ENCODE results near the gene COLEC12.
A peak's percentile ranks its signal among the peaks of the same experiment; 100 is the strongest.

The COLEC12 gene

DNA sequence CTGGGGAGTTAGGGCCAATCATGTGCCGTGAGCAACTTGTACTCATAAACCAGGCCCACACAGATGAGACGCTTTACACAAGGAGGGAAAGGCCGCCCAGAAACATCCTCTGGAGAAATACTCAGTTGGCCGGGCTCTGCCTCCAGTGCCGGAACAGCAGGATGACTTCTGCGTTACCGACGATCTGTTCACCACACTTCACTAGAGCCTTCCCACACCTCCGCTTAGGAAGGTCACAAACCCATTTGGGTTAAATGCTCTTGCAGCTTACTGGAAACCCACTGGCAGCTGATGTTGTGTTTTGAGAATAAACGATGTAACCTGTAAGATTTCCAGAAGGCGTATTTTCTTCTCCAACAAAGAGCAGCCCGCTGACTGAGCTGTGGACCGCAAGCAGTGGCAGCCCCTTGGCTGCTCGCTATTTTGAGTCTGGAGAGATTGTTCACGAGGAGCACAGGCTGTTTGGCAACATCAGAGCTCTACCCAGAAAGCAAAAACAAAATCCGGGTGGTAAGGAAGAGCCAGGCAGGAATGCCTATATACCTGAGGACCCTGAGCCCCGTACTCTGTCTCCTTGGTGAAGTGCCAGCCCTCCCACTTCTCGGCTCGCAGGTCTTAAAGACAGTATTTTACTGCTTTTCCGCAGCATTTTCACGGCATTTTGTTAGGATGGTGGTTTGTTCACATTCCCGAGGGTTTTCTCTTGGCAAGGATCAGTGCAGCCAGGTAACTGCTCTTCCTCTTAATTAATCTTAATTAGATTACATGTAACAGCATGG lies 44.0 kb downstream of the COLEC12 start:
- H3K4me1 Mint-ChIP-seq, result peaks cover 0 to 10% of the 10 kb centered on the region in 2 donors
- H3K36me3 Mint-ChIP-seq, result no peaks in the 10 kb centered on the region
- no peak overlapping the region for H3K27ac Mint-ChIP-seq
- peaks cover 3 to 8% of the 10 kb centered on the region in 2 donors for H3K9me3 Mint-ChIP-seq
- no peak for DNase-seq
- H3K27me3 Mint-ChIP-seq, result peaks cover 0 to 11% of the 10 kb centered on the region in 2 donors
- ATAC-seq (replicated peaks), result no peak
- H3K4me3 Mint-ChIP-seq, result no peak overlapping the region

DNA sequence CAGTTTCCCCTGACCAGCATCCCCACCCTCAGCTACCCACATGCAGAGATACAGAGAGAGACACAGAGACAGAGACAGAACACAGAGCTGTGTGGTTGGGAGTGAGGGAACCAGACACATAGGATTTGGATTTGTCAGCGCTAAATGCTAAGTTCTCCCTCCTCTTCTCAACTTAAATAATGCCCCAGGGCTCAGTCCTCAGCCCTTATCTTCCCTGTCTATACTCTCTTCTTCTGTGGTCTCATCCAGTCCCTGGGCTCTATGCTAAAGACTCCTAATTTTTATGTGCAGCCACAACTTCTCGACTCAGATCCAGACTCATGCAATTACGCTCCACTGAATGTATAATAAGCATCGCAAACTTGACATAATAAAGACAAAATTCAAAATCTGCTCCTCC lies 47.1 kb downstream of the COLEC12 start:
- Mint-ChIP-seq H3K9me3 (peaks cover 3 to 16% of the 10 kb centered on the region in 2 donors), H3K4me3 (no peak overlapping the region), H3K27me3 (peaks cover 0 to 11% of the 10 kb centered on the region in 2 donors), H3K27ac (no peak overlapping the region), H3K4me1 (peaks cover 0 to 10% of the 10 kb centered on the region in 2 donors), H3K36me3 (no peaks in the 10 kb centered on the region)
- no peak for DNase-seq
- no peak for ATAC-seq (replicated peaks)

DNA sequence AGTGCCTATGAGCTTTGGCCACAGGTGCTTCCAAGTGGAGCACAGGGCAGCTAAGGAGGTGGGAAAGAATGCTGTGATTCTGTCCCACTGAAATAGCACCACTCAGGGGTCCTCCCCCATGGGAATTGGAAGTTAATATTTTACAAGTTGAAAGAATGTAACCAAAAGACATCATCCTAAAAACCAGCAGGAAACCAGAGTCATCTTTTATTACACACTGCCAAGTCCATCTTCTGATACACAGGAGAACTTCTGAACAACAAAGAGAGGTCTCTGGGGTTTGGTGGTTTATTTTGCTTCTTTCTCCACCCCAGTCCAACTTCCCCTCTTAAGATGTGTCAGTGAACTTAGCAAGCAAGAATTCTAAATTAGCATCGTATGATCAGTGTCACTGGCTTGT lies 47.7 kb downstream of the COLEC12 start:
- ATAC-seq (replicated peaks), result peak in 1 of 2 donors; percentile 50
- Mint-ChIP-seq H3K27me3 (peaks cover 0 to 11% of the 10 kb centered on the region in 2 donors), H3K9me3 (peaks cover 3 to 16% of the 10 kb centered on the region in 2 donors), H3K27ac (no peak overlapping the region), H3K4me1 (peaks cover 0 to 10% of the 10 kb centered on the region in 2 donors), H3K36me3 (no peaks in the 10 kb centered on the region), H3K4me3 (no peak overlapping the region)
- DNase-seq, result no peak

DNA sequence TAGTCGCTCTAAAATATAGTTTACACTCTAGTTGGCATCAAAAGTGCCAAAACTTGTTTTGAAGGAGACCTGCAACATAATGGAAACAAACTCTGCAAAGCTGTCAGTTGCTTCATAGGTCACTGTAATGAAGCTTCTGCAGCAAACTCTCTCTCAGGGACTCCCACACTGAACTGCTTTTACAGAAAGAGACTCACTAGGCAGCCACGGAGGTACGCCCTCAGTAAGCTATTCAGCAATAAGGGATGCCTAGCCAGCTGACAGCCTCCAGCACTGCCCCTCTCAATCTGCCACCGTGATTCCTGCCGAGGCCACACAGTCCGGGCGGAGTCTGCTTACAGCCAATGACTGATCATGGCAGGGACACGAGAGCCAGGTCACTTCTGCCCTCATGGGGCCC lies 51.1 kb downstream of the COLEC12 start:
- DNase-seq (no peak), ATAC-seq (replicated peaks) (no peak)
- no peak overlapping the region for H3K4me3 Mint-ChIP-seq
- H3K27me3 Mint-ChIP-seq, result peaks cover 0 to 4% of the 10 kb centered on the region in 2 donors
- no peaks in the 10 kb centered on the region for H3K36me3 Mint-ChIP-seq
- H3K9me3 Mint-ChIP-seq, result peaks cover 3 to 13% of the 10 kb centered on the region in 2 donors
- no peak overlapping the region for H3K27ac Mint-ChIP-seq
- peaks cover 0 to 4% of the 10 kb centered on the region in 2 donors for H3K4me1 Mint-ChIP-seq

DNA sequence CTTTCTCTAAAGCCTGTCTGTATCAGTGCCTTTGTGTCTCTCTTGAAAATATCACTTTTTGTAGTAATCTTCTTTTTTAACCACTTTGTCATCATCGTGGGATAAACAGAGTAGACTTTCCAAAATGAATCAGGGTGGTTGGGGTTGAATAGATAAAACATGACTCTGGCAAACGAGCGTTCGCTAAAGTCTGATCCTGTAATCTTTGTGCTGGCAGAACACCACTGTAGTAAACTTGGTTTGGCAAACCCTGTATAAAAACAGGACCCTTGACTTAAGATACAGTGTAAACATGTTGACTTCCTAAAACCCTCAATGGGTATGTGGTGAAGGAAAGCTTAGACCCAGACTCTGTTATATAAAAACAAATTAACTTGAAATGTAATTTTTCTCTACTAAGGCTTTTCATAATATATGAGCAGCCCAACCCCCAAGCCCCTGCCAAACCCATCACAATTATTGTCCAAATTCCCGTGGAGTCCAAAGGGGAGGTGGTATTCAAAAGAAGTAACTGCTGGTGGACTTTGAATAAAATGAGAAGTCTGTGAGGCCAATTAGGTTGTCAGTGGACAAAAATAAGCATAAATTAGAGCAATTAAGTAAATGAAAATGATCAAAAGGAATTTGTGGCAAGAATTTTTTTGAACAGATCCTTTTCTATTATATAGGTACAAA lies 52.2 kb downstream of the COLEC12 start:
- no peak overlapping the region for H3K4me3 Mint-ChIP-seq
- H3K27me3 Mint-ChIP-seq, result no peaks in the 10 kb centered on the region
- H3K27ac Mint-ChIP-seq, result no peak overlapping the region
- H3K9me3 Mint-ChIP-seq, result peaks cover 3 to 13% of the 10 kb centered on the region in 2 donors
- DNase-seq, result no peak
- ATAC-seq (replicated peaks), result no peak
- no peaks in the 10 kb centered on the region for H3K36me3 Mint-ChIP-seq
- H3K4me1 Mint-ChIP-seq, result peaks cover 0 to 4% of the 10 kb centered on the region in 2 donors

DNA sequence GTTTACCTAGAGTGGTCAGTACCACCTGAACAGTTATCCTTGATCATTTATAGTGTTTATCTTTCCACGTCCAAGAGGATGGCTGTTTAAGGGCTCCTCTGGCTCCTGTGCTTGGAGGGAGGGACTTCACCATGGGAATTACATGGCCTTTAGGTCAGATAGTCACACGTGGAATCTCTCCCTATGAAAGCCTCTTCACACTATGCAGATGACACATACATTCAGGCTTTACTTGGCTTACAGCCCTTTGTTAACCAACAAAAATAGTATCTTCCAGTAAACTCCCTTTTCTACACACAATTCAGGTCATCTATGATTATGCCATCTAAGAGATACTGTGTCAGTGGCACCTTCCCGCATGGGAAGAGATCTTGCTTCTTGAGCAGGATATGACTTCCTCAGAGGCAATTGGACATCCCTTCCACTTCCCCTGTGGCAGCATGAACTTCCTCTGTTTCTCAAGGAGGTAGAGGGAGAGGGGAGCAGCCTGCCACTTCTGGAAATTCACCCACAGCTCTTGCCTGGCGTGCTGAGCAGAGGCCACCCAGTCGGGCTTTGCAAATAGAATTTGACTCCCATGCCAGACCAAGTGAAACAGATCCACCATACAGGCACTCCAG lies 53.5 kb downstream of the COLEC12 start:
- no peaks in the 10 kb centered on the region for H3K4me1 Mint-ChIP-seq
- H3K4me3 Mint-ChIP-seq, result no peak overlapping the region
- no peaks in the 10 kb centered on the region for H3K27me3 Mint-ChIP-seq
- ATAC-seq (replicated peaks) (no peak), DNase-seq (no peak)
- no peaks in the 10 kb centered on the region for H3K36me3 Mint-ChIP-seq
- H3K9me3 Mint-ChIP-seq, result peaks cover 0 to 8% of the 10 kb centered on the region in 2 donors
- H3K27ac Mint-ChIP-seq, result no peak overlapping the region

DNA sequence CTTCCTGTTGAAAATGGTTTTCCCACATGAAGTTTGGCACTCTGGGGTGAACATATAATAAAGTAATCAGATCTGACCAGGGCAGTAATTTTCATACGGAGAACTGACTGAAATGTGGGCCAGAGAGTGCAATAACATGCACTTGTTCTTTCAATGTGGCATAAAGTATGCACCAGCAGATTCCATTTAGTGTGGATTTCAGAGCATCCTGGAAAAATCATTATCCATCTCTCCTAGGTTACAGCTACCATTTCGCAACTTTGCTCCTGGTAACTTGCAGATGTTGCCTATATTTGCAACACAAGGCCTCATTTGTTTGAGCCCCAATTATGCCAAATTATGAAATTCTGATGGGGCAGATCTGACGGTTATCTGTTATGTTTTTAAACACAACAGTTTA lies 55.4 kb downstream of the COLEC12 start:
- H3K27ac Mint-ChIP-seq, result no peak overlapping the region
- peaks cover 0 to under 1% of the 10 kb centered on the region in 2 donors for H3K9me3 Mint-ChIP-seq
- no peak overlapping the region for H3K4me3 Mint-ChIP-seq
- DNase-seq (no peak), ATAC-seq (replicated peaks) (no peak)
- H3K4me1 Mint-ChIP-seq, result no peaks in the 10 kb centered on the region
- no peaks in the 10 kb centered on the region for H3K36me3 Mint-ChIP-seq
- no peaks in the 10 kb centered on the region for H3K27me3 Mint-ChIP-seq

DNA sequence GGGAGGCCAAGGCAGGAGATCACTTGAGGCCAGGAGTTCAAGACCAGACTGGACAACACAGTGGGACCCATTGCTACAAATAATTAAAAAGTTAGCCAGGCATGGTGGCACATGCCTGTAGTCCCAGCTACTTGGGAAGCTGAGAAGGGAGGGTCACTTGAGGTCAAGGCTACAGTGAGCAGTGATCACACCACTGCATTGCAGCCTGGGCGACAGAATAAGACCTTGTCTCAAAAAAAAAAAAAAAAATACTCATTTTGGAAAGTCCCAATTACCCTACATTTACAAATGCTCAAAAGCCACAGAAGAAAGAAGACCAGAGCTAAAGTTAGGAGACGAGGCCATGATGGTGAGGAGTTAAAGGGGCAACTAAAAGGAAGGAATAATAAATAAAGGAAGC lies 61.9 kb downstream of the COLEC12 start:
- Mint-ChIP-seq H3K27me3 (no peaks in the 10 kb centered on the region), H3K4me1 (no peaks in the 10 kb centered on the region), H3K4me3 (no peak overlapping the region), H3K36me3 (no peaks in the 10 kb centered on the region), H3K27ac (no peak overlapping the region), H3K9me3 (no peaks in the 10 kb centered on the region)
- no peak for ATAC-seq (replicated peaks)
- DNase-seq, result no peak

DNA sequence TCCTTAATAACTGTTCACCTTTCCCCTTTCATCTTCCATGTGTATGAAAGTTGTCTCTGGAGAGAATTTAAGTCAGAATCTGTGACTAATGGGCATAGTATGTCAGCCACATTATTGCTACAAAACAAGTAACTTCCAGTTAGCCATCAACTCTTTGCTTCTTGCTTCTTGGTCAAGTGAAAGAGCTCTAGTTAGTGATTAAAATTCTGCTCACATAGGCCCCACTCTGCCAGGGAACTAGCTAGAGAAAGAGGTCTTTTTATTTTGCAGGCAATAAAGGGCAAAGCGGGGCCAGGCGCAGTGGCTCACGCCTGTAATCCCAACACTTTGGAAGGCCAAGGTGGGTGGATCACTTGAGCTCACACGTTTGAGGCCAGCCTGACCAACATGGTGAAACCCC lies 64.6 kb downstream of the COLEC12 start:
- no peaks in the 10 kb centered on the region for H3K36me3 Mint-ChIP-seq
- peaks cover 0 to 5% of the 10 kb centered on the region in 2 donors for H3K27me3 Mint-ChIP-seq
- DNase-seq (no peak), ATAC-seq (replicated peaks) (no peak)
- no peak overlapping the region for H3K4me3 Mint-ChIP-seq
- H3K4me1 Mint-ChIP-seq, result no peaks in the 10 kb centered on the region
- H3K9me3 Mint-ChIP-seq, result no peaks in the 10 kb centered on the region
- no peak overlapping the region for H3K27ac Mint-ChIP-seq

DNA sequence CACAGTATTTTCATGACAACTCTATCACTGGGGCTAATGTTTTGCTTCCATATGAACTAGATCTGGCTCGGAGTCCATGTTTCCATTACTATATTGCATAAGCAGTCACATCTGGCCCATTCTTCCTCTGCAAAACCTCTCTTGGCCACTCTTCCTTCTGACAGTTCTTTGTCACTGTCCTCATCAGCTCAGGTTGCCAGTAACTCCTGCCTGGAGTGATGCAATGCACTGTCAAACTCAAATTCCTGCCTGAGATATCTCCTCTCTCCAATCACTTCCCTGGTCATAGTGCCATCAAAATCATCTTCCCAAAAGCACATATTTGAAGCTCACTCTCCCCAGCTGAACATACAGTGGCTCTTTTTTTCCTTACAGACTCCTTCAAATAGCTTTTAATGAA lies 66.1 kb downstream of the COLEC12 start:
- Mint-ChIP-seq H3K36me3 (no peaks in the 10 kb centered on the region), H3K27ac (no peak overlapping the region), H3K4me1 (no peaks in the 10 kb centered on the region), H3K9me3 (no peaks in the 10 kb centered on the region), H3K27me3 (peaks cover 0 to 5% of the 10 kb centered on the region in 2 donors), H3K4me3 (no peak overlapping the region)
- no peak for ATAC-seq (replicated peaks)
- no peak for DNase-seq

DNA sequence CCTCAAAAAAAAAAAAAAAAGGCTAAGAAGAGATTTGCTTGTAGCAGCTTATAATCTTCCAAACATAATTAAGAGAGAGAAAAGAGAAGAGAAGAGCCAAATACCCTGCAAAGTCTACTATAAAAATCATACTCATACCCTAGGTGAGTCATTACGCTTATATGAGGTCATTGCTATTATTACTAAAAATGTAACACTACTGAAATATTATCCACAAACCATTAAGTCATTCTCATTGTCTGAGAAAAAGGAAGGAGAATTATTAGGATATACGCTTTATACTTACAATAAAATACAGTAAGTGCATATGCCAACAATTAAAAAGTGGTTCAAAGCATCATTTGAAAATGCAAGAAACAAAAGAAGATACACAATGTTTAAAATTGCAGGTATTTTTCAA lies 66.5 kb downstream of the COLEC12 start:
- no peaks in the 10 kb centered on the region for H3K4me1 Mint-ChIP-seq
- ATAC-seq (replicated peaks), result no peak
- no peaks in the 10 kb centered on the region for H3K36me3 Mint-ChIP-seq
- DNase-seq, result no peak
- no peak overlapping the region for H3K4me3 Mint-ChIP-seq
- H3K27me3 Mint-ChIP-seq, result peaks cover 0 to 5% of the 10 kb centered on the region in 2 donors
- no peak overlapping the region for H3K27ac Mint-ChIP-seq
- H3K9me3 Mint-ChIP-seq, result no peaks in the 10 kb centered on the region

DNA sequence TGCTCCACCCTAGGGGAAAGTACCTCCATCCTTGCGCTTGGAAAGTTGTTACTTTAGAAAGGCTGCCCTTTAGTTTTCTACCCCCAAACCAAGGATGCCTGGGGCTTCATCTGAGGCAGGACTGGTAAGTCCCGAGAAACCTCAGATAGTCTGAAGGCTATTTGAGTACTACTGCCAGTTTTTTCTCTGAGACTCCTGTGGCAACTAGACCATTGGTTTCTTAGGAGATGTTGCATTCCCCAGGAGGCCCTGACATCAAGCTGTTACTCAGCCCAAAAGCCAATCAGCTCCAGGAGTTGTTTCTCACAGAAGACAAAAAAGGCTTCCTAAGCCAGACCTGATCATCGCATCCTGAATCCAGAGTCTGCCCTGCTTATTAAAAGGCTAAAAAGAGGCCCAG lies 67.2 kb downstream of the COLEC12 start:
- ATAC-seq (replicated peaks), result no peak
- no peak overlapping the region for H3K27ac Mint-ChIP-seq
- H3K4me1 Mint-ChIP-seq, result no peaks in the 10 kb centered on the region
- H3K9me3 Mint-ChIP-seq, result no peaks in the 10 kb centered on the region
- peaks cover 0 to 5% of the 10 kb centered on the region in 2 donors for H3K27me3 Mint-ChIP-seq
- DNase-seq, result no peak
- H3K4me3 Mint-ChIP-seq, result no peak overlapping the region
- H3K36me3 Mint-ChIP-seq, result no peaks in the 10 kb centered on the region

DNA sequence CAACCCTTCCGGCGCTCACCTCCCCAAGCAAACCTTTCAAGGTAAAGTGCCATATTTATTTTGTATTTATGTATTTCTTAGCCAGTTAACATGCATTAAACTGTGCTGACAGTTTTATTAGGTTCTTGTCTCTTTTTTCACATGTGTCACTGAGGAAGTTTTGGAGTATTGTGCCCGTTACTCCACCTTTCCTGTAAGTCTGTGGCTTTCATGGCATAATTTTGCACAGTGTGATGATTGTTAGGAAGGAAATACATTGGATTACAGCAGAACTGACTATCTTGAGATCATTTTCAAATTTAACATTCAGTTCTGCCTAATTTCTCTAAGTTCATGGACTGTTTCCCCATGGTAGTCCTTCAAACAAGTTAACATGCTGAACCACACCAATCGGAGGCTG lies 67.7 kb downstream of the COLEC12 start:
- Mint-ChIP-seq H3K27ac (no peak overlapping the region), H3K4me3 (no peak overlapping the region), H3K4me1 (no peaks in the 10 kb centered on the region), H3K27me3 (peaks cover 0 to 5% of the 10 kb centered on the region in 2 donors), H3K36me3 (no peaks in the 10 kb centered on the region), H3K9me3 (no peaks in the 10 kb centered on the region)
- ATAC-seq (replicated peaks), result no peak
- no peak for DNase-seq

DNA sequence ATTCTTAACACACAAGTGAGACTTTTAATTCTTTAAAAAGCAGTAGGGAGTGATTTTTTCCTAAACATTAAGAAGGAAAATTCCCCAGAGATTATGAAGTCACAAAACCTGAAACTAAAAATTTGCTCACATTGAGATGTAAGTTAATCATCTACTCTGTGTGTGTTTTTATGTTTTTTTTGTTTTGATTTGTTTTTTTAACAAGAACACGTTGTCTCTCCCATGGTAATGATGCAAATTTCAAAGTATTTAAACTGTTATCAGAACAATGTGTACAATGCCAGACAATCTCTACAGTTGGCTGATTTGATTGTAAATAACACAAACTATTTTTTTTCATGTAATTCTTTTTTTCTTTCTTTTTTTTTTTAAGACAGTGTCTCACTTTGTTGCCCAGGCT lies 71.5 kb downstream of the COLEC12 start:
- ATAC-seq (replicated peaks), result no peak
- DNase-seq, result no peak
- Mint-ChIP-seq H3K4me3 (no peak overlapping the region), H3K36me3 (no peaks in the 10 kb centered on the region), H3K9me3 (no peaks in the 10 kb centered on the region), H3K4me1 (no peaks in the 10 kb centered on the region), H3K27me3 (peaks cover 0 to 5% of the 10 kb centered on the region in 2 donors), H3K27ac (no peak overlapping the region)

DNA sequence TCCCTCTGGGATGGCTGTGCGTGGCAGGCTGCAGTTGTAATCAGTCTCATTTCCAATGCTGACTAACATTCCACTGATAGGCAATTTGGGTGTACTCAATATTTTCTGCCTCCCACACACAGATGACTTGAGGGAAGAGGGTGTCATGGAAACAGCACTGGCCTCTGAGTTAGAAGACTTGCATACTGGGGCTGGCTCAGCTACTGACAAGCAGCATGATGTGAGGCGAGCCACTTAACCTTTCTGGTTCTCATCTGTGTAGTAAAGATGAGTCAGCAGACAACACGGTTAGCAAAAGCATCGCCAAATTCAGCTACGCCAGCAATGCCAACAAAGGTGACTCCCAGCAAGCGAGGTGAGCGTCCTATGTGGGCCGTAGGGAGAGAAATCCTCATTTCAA lies 73.5 kb downstream of the COLEC12 start:
- Mint-ChIP-seq H3K36me3 (no peaks in the 10 kb centered on the region), H3K4me1 (no peaks in the 10 kb centered on the region), H3K9me3 (no peaks in the 10 kb centered on the region), H3K27me3 (no peaks in the 10 kb centered on the region), H3K4me3 (no peak overlapping the region), H3K27ac (no peak overlapping the region)
- DNase-seq (no peak), ATAC-seq (replicated peaks) (peak in 1 of 2 donors; percentile 29)
